Stomach (tissue), 9 donors: Measurements from ENCODE around the gene PDE4D. TPM values are rescaled to one million over a fixed set of nuclear protein-coding genes. Genes with fewer than 3 reads are reported as not detected.

ENCODE experiments used
- DNase-seq, 2 donors: peaks; one replicate each; pipeline versions ENCODE4 v3.0.0 to v3.0.0-alpha.2; 2013 to 2019
- H3K27ac ChIP-seq, 5 donors: fragments of 200-600 bp in 4 of 5; sonication (generic) in 4 of 5; one replicate each; pipeline ENCODE4 v1.5.1; 2013 to 2019; ENCODE audit warnings: mild to moderate bottlenecking in 1 of 5, moderate library complexity in 1 of 5
- H3K27me3 ChIP-seq, 3 donors: fragments of 200-600 bp; sonication (generic); one replicate each; pipeline ENCODE4 v1.5.1; 2017 to 2019; ENCODE audit warnings: mixed run types in 1 of 3
- H3K36me3 ChIP-seq, 4 donors: fragments of 200-600 bp; sonication (generic); 1 replicate in 3 of 4; 2 replicates in 1 of 4; pipeline ENCODE4 v1.5.1; 2016 to 2019
- H3K4me1 ChIP-seq, 4 donors: fragments of 200-600 bp; sonication (generic); one replicate each; pipeline ENCODE4 v1.5.1; 2016 to 2019
- H3K4me3 ChIP-seq, 4 donors: fragments of 200-600 bp; sonication (generic) in 3 of 4; one replicate each; pipeline ENCODE4 v1.5.1; 2016 to 2019; ENCODE audit warnings: mild to moderate bottlenecking in 1 of 4
- H3K9me3 ChIP-seq, 4 donors: fragments of 200-600 bp; sonication (generic); one replicate each; pipeline ENCODE4 v1.5.1; 2016 to 2019
- EP300 ChIP-seq: sonication (generic); formaldehyde crosslinking; IDR thresholded peaks from one replicate; pipeline ENCODE4 v1.6.1; 2017; ENCODE audit warnings: antibody characterized with exemption
- POLR2A ChIP-seq, 4 donors: fragments of 450-650 bp; IDR thresholded peaks; one replicate each; pipeline ENCODE4 v1.6.1; 2016; ENCODE audit warnings: antibody characterized with exemption in 4 of 4, control low read depth in 2 of 4, mild to moderate bottlenecking in 1 of 4, moderate library complexity in 1 of 4
- POLR2AphosphoS5 ChIP-seq, 3 donors: sonication (generic); formaldehyde crosslinking; IDR thresholded peaks; one replicate each; pipeline ENCODE4 v1.6.1; 2016; ENCODE audit warnings: antibody characterized with exemption in 3 of 3
- WGBS, 5 donors: extraction: QIAGEN DNeasy Blood & Tissue Kit in 3 of 5; methylation state at CpG; one replicate each; pipeline versions ENCODE4 v1.1.5 to v1.1.7; 2013 to 2018; 5-methylcytosine and 5-hydroxymethylcytosine counted together
- intact Hi-C: fragments of 100-400 bp; cut with DNase I; formaldehyde crosslinking; loops from one replicate; pipeline ENCODE4 v1.15.1; 2023; ENCODE audit warnings: low total_unique reads
- polyA plus RNA-seq, 3 donors: library from polyadenylated mRNA; stranded (reverse); fragments of 200-250 nt; gene quantifications; one replicate each; pipeline ENCODE4 v1.2.3, GENCODE V29; 2013
- total RNA-seq, 5 donors: library from RNA; depleted of rRNA; stranded (reverse); fragments of >200 nt; gene quantifications; one replicate each; pipeline versions ENCODE4 v1.1.0 to v1.2.3, GENCODE V29; 2014 to 2016
- TF ChIP-seq, protein P1 (sequence below), 7 experiments: fragments of 450-650 bp in 4 of 7; fragments of 200-600 bp in 3 of 7; sonication (generic) in 3 of 7; IDR thresholded peaks; one replicate each; pipeline ENCODE4 v1.5.1; 2016 to 2019; ENCODE audit warnings: antibody characterized with exemption in 7 of 7, control low read depth in 2 of 7, mild to moderate bottlenecking in 1 of 7
- donor health status: healthy with polysubstance abuse.
- donor health status: Bipolar disorder and iron deficiency.
- donor health status: healthy.

The PDE4D gene
- total and polyA plus RNA-seq, 8 donors = 3.1 to 147 (median 97.3) TPM

DNA sequence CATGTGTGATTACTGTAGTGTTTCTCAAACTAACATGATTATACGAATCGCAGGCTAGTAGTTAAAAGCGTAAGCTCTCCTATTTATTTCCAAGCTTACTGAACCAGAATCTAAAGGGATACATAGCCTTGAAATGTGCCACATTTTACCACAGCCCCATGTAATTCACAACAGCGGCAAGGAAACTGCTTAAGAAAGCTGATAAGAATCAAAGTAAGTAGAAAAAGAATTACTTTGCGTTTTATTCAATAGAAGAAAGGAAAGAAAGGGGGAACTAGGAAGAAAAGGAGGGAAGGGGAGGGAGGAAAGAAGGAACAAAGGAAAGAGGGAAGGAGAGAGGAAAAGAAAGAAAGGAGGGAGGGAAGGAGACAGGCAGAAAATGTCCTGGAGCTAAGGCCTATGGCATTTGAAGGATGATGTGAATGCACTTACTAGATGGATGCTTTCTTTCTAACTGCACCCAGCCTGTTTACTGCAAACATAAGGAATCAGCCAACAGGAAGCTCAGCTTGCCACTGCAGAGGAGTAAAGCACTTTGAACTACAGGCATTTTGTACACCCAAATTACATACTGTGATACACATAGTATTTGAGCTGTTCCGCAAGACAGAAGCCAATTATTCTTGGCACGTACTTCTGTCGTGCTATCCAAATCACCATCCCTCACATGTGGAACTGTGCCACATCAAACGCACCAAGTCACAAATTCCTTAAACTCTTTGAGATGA lies 789.0 kb downstream of the PDE4D start:
- DNase-seq = peak in 1 of 2 donors; percentile 34
- intact Hi-C loops = no loop called here
- no peak for TF ChIP-seq POLR2AphosphoS5 (IDR thresholded peaks at IDR 0.05)
- H3K27me3 ChIP-seq = no peaks in the 10 kb centered on the region
- peaks cover 0 to 33% (median 22%) of the 10 kb centered on the region in 4 donors for H3K4me1 ChIP-seq
- no peaks in the 10 kb centered on the region for H3K9me3 ChIP-seq
- no peak overlapping the region for H3K4me3 ChIP-seq
- peak overlapping the region in 1 of 5 donors; percentile 29 for H3K27ac ChIP-seq
- WGBS, 5 donors = 44 to 57% (median 51%) methylated on average over 9 of the region's 9 CpGs
- no peaks in the 10 kb centered on the region for H3K36me3 ChIP-seq

DNA sequence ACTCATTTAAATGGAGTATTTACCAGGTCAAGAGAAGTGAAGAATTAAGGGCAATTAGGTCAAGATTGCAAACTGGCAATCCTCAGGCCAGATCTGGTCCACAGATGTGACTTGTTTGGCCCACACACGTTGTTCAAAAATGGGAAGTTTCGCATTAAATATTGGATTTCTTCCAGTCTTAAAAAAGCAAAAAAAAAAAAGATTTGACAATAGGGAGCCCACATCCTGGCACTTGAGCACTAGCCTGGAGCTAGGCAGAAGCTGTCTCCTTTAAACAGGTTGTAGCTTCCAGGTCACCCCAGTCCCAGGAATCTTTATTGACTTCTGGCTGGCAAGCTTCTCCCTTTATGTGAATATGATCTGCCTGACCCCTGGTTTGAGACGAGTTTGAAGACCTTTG lies 790.2 kb downstream of the PDE4D start:
- peaks cover 0 to 37% (median 23%) of the 10 kb centered on the region in 4 donors for H3K4me1 ChIP-seq
- H3K4me3 ChIP-seq = no peak overlapping the region
- DNase-seq = no peak
- intact Hi-C loops = no loop called here
- H3K27me3 ChIP-seq = no peaks in the 10 kb centered on the region
- no peaks in the 10 kb centered on the region for H3K36me3 ChIP-seq
- H3K27ac ChIP-seq = no peak overlapping the region
- TF ChIP-seq, protein P1, sequence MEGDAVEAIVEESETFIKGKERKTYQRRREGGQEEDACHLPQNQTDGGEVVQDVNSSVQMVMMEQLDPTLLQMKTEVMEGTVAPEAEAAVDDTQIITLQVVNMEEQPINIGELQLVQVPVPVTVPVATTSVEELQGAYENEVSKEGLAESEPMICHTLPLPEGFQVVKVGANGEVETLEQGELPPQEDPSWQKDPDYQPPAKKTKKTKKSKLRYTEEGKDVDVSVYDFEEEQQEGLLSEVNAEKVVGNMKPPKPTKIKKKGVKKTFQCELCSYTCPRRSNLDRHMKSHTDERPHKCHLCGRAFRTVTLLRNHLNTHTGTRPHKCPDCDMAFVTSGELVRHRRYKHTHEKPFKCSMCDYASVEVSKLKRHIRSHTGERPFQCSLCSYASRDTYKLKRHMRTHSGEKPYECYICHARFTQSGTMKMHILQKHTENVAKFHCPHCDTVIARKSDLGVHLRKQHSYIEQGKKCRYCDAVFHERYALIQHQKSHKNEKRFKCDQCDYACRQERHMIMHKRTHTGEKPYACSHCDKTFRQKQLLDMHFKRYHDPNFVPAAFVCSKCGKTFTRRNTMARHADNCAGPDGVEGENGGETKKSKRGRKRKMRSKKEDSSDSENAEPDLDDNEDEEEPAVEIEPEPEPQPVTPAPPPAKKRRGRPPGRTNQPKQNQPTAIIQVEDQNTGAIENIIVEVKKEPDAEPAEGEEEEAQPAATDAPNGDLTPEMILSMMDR (IDR thresholded peaks at IDR 0.05) = no peak
- no peak for TF ChIP-seq POLR2AphosphoS5 (IDR thresholded peaks at IDR 0.05)
- TF ChIP-seq EP300 = no peak
- TF ChIP-seq POLR2A (IDR thresholded peaks at IDR 0.05) = no peak
- 48 to 71% (median 66%) methylated on average over 3 of the region's 3 CpGs for WGBS, 5 donors
- H3K9me3 ChIP-seq = no peaks in the 10 kb centered on the region

DNA sequence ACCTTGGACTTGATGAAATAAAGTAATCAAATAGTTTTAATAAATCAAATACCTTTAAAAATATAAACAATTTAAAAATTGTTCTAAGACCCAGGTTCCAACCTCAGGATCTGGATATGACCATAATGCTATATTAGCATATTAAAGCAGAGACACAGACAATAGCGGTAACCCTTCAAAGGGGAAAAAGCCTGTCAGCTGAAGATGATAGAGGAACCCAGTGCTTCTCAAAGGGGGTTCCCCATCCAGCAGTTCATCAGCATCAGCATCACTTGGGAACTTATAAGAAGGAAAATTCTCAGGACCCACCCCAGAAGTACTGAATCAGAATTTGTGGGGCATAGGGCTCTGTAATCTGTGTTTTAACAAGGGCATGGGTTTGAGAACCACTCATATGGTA lies 791.1 kb downstream of the PDE4D start:
- H3K36me3 ChIP-seq = no peaks in the 10 kb centered on the region
- TF ChIP-seq POLR2AphosphoS5 (IDR thresholded peaks at IDR 0.05) (no peak), EP300 (no peak), POLR2A (IDR thresholded peaks at IDR 0.05) (no peak)
- TF ChIP-seq, protein P1 (IDR thresholded peaks at IDR 0.05) = no peak
- no peak overlapping the region for H3K27ac ChIP-seq
- no peaks in the 10 kb centered on the region for H3K9me3 ChIP-seq
- DNase-seq = no peak
- H3K4me1 ChIP-seq = peaks cover 2 to 28% (median 23%) of the 10 kb centered on the region in 4 donors
- no peak overlapping the region for H3K4me3 ChIP-seq
- intact Hi-C loops = no loop called here
- H3K27me3 ChIP-seq = no peaks in the 10 kb centered on the region
- WGBS, 5 donors = 91 to 100% (median 97%) methylated on average over 1 of the region's 1 CpG

DNA sequence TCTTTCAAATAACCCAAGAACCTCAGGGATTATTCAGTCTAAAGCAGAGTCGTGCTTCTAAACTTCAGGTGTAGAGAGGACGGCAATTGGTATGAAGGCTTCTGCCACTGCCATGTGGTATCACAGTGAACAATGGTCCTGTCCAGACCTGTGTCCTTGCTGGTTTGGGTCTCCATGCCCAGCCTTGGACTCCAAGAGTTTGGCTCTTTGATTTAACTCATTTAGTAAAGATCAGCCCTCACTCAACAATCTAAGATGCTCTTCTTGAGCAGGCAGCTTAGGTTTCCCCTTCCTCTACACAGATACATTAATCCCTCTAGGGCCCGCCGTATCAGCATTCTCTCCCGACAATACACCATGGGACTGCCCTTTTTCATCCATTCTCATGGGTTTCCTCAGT lies 792.7 kb downstream of the PDE4D start:
- peaks cover 4 to 33% (median 21%) of the 10 kb centered on the region in 4 donors for H3K4me1 ChIP-seq
- TF ChIP-seq POLR2AphosphoS5 (IDR thresholded peaks at IDR 0.05) (no peak), EP300 (no peak), POLR2A (IDR thresholded peaks at IDR 0.05) (no peak)
- TF ChIP-seq, protein P1 (IDR thresholded peaks at IDR 0.05) = no peak

DNA sequence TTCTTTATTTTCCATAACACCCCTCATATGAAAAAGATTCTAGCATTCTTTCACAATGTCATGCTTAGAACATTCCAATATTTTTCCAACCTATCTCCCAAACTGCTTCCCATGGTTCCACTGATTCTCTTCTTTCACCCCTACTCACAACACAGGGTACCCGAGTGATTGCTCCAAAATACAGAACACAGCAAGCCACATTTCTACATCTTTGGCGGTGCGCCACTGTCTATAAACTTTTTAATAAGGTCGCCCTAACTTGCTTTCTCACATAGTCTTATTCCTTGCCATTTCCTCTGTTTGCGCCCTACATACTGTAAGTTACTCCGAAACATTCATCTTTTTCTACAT lies 793.6 kb downstream of the PDE4D start:
- Histone ChIP-seq H3K36me3 (no peaks in the 10 kb centered on the region), H3K27me3 (no peaks in the 10 kb centered on the region), H3K27ac (peak overlapping the region in 3 of 5 donors; percentile 22 to 30 (median 30)), H3K4me3 (no peak overlapping the region), H3K4me1 (peaks cover 4 to 36% (median 21%) of the 10 kb centered on the region in 4 donors), H3K9me3 (no peaks in the 10 kb centered on the region)
- 96 to 98% (median 97%) methylated on average over 6 of the region's 6 CpGs for WGBS, 5 donors
- intact Hi-C loops = no loop called here
- no peak for DNase-seq
- TF ChIP-seq, protein P1 (IDR thresholded peaks at IDR 0.05) = no peak
- TF ChIP-seq EP300 (no peak), POLR2A (IDR thresholded peaks at IDR 0.05) (no peak), POLR2AphosphoS5 (IDR thresholded peaks at IDR 0.05) (no peak)

More for the DNA sequence above, 792.7 kb downstream of the PDE4D start:
- Histone ChIP-seq H3K4me3 (no peak overlapping the region), H3K27me3 (no peaks in the 10 kb centered on the region), H3K9me3 (no peaks in the 10 kb centered on the region), H3K27ac (no peak overlapping the region), H3K36me3 (no peaks in the 10 kb centered on the region)
- DNase-seq = no peak
- intact Hi-C loops = no loop called here
- 97 to 100% (median 99%) methylated on average over 5 of the region's 5 CpGs for WGBS, 5 donors
